GM19455 (cell line): ENCODE measurements around the gene TMC7.

Source experiments
- ATAC-seq: cut with Tn5 transposase; IDR thresholded peaks from one replicate; pipeline ENCODE4 v1.9.1; 2021; ENCODE audit not compliant: unreplicated experiment

The TMC7 gene

GRCh38 chr16:19021747-19022146, 38.0 kb downstream of the TMC7 start:
- no peak for ATAC-seq

- no peak for ATAC-seq
Measured at GRCh38 chr16:19027416-19027815, 43.7 kb downstream of the TMC7 start.

- no peak for ATAC-seq
Measured at GRCh38 chr16:19029980-19030379, 46.2 kb downstream of the TMC7 start.

GRCh38 chr16:19031738-19032137, 48.0 kb downstream of the TMC7 start:
- no peak for ATAC-seq

- ATAC-seq, result no peak
Measured at GRCh38 chr16:19033761-19034160, 50.0 kb downstream of the TMC7 start.

- no peak for ATAC-seq
Measured at GRCh38 chr16:19040400-19040799, 56.7 kb downstream of the TMC7 start.

GRCh38 chr16:19044769-19045168, 61.0 kb downstream of the TMC7 start:
- ATAC-seq, result no peak

GRCh38 chr16:19046062-19046461, 62.3 kb downstream of the TMC7 start:
- no peak for ATAC-seq

GRCh38 chr16:19062706-19063105, 79.0 kb downstream of the TMC7 start:
- ATAC-seq, result no peak

- ATAC-seq, result no peak
Measured at GRCh38 chr16:19066988-19067348, 83.2 kb downstream of the TMC7 start.

GRCh38 chr16:19067349-19068236, 83.9 kb downstream of the TMC7 start, which contains the start of gene COQ7:
Gene COQ7 (plus strand): TSS chr16:19067614. CDS start chr16:19067665, 51 bp downstream.
- peak; percentile 90 for ATAC-seq

- ATAC-seq, result no peak
Measured at GRCh38 chr16:19068237-19068815, 84.6 kb downstream of the TMC7 start.

GRCh38 chr16:19071811-19072777, 88.4 kb downstream of the TMC7 start:
- ATAC-seq, result no peak

GRCh38 chr16:19073344-19073743, 89.6 kb downstream of the TMC7 start:
- ATAC-seq, result no peak

GRCh38 chr16:19073863-19074262, 90.1 kb downstream of the TMC7 start:
- no peak for ATAC-seq

- ATAC-seq, result no peak
Measured at GRCh38 chr16:19075511-19075910, 91.8 kb downstream of the TMC7 start.

GRCh38 chr16:19077879-19078278, 94.1 kb downstream of the TMC7 start:
- no peak for ATAC-seq

GRCh38 chr16:19083670-19084069, 99.9 kb downstream of the TMC7 start:
- no peak for ATAC-seq

GRCh38 chr16:19084139-19084538, 100.4 kb downstream of the TMC7 start:
- ATAC-seq, result no peak

GRCh38 chr16:19084879-19085278, 101.1 kb downstream of the TMC7 start:
- ATAC-seq, result no peak

- no peak for ATAC-seq
Measured at GRCh38 chr16:19085679-19086200, 102.0 kb downstream of the TMC7 start.
